ENCODE data around the gene SPDL1.

Gene SPDL1

DNA sequence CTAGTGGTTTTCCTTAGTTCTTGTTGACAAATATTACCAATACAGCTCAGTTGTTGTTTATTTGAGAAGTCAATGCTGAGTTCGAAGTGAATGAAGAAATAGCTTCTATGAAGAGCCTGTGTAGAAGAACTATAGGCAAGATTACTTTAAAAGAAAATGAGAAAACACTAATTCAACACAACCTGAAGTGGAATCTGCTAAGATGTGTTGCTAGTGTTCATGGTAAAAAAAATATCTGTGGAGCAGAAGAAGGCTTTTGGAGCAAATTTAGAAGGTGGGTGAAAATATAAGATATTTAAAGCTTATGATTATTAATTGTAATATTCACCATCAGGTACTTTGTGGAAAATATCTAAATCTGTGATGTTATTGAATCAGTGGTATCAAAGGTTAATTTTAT is 51.0 kb downstream of the SPDL1 start:
- no peak for DNase-seq

DNA sequence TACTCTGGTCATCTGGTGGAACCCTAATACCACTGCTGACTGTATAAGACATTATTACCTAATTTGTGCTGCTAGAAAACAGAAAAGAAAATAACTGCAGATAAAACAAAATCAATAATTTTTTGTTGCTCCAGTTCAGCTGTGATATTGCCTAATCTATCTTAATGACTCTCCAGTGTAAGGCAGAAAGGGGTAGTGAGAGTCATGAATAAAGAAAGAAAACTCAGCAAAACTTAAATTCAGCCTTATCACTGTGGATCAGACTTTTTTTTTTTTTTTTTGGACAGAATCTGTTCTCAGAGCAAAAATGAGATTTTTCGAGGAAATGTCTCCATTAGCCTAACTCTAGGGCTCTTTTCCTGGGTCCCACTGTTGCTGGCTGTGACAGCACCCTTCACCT is 52.4 kb downstream of the SPDL1 start:
- no peak for DNase-seq

DNA sequence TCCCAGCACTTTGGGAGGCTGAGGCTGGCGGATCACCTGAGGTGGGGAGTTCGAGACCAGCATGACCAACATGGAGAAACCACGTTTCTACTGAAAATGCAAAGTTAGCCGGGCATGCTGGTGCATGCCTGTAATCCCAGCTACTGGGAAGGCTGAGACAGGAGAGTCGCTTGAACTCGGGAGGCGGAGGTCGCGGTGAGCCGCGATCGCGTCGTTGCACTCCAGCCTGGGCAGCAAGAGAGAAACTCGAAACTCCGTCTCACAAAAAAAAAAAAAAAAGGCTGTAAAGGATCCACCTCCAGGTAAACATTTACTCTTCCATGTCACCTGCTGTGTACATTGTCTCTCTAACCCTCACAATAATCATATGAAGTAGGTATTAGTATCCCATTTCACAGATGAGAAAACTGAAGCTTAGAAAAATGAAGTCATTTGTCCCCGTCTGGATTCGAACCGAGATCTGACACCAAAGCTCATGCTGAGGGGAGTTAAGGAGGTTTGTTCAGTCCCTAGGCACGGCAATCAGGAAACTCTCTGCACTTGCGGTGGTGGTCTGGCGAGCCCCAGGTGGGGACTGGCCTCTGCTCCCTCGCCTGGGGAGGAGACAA is 53.0 kb downstream of the SPDL1 start:
- DNase-seq = no peak

DNA sequence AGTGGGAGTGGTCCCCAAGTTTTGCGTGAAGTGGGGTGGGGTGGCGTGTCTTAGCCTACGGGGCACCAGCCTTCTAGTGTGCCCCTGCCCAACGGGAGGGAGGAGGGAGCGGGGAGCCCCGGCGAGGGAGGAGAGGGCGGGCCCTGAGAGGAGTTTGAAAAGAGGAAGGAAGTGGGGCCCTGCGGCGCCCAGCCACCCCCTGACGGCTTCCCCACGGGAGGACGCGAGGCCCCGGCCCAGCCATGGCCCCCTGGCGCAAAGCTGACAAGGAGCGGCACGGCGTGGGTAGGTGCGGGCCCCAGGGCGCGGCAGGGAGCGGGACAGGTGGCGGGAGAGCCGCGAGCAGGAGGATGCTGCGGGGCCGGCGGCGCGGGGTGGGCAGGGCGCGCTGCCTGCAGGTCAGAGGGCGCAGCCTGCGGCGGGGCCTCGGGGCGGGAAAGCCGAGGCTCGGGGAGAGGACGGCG is 53.5 kb downstream of the SPDL1 start, which contains the start of gene DOCK2:
DOCK2 (plus strand) TSS at position 191 of the 464 bp plus-strand sequence; CDS start at position 243, 52 bp downstream.
- peak; percentile 43 to 57 for DNase-seq

DNA sequence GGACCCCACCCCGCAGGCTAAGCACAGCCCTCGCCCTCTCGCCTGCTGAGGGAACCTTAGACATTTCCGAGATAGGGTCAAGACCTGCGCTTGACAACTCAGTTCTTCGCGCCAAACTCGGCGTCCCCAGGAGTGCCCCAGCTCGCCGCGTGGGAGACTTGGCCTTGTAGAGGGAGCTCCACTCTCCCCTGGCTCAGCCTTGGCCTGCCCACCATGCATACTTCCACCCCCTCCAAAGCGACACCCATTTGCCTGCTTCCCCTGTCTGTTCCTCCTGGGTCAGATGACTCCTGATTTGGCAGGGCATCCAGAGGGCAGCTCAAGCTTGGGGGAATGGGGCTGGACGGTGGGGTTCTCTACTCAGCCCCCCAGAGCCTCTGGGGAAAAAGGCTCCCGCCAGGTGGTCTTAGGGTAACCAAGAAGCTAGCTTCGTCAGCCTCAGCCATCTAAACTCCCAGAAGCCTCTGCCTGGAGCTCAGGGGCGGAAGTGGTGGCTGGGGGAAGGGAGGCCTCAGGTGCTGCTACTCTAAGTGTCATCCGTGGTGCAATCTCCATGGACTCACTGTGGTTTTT is 54.1 kb downstream of the SPDL1 start:
- peak; percentile 55 for DNase-seq

DNA sequence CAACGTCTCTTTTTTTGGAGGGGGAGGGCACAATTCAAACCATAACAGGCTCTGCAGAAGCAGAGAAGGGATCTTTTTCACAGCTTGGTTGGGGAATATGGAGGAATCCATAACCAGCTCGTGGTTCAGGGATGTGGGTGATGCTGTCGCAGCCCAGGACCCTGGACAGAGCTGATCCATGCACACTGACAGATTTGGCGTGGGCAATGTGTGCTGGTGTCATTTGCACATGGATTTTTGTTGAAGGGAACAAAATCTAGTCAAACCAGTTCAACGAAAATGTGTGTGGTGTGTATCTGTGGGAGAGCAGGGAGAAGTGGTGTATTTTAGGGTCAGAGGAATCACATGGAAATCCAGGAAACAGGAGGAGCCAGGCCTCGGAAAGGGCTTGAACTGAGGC is 57.7 kb downstream of the SPDL1 start:
- no peak for DNase-seq

DNA sequence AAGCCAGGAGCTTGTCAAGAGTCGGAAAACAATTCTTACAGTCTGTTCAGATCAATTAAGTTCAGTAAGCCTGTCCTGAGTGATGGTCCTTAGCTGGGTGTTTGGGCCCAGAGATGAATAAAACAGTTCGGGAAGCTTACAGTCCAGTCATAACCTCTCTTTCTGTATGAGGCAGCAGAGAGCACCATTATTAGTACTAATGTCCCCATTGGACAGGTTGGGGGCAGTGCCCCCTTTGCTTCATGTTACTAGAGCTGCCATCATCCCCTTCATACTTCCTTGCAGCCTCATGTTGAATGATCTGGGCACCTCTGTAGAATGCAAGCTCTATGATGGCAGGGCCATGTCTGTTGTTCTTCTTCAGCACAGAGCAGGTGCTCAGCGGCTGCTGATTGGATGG is 63.3 kb downstream of the SPDL1 start:
- DNase-seq = no peak

DNA sequence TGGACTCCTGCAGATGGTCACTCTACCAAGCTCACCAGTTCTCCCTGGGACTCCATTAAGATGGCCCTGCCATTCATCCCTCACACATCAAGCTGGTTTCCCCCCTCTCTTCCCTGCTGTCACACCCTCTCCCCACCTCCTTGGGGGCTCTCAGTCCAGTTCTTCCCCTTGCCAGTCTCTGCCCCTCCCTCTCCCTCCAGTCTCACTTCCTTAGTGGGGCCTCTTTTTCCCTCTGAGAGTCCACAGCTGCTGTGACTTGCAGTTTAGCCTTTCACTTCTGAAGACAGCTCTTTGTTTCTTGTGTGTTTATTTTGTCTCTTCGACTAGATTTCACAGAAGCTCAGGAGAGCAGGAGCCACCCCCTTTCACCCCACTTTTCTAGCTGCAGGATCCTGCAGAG is 64.0 kb downstream of the SPDL1 start:
- no peak for DNase-seq

DNA sequence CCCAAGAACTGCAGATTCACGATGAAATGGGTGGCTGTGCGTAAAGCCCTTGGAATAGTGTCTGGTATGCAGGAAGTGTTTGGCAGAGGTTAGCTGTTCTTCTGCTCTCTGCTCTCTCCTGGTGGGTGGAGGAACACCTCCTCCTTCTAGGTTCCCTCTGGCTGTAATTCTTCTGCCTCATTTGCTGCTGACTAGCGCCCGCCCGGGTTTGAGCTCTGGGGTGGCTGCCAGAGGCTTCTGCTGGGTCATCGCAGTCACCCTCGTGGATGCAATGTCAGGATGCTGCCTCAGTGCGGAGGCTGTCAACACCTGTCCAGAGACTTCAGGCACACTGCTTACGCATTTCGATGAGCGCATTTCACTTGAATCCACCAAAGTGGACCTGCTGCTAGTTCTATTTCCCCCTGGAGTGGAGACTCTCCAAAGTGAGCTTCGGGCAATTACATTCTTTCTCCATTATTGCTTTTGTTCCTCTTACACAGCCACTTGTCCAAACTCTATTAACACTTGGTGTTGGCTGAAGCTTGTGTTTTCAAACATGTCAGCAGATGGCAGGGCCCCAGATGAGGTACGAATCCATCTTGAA is 65.2 kb downstream of the SPDL1 start:
- no peak for DNase-seq

DNA sequence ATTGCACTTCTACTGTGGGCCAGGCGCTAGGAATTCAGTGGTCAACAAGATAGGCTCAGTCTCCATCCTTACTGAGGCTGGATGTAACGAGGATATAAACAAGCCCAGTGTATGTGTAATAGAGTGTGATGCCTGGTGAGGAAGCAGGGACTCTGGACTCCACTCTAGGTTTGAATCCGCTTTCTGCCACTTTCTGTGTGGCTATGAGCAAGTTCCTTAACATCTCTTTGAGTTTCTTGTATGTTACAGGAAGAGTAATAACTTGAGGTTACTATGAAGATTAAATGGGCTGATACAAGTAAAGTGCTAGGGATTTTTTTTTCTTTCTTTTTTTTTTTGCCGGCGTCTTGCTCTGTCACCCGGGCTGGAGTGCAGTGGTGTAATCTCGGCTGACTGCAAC is 65.9 kb downstream of the SPDL1 start:
- DNase-seq = no peak

DNA sequence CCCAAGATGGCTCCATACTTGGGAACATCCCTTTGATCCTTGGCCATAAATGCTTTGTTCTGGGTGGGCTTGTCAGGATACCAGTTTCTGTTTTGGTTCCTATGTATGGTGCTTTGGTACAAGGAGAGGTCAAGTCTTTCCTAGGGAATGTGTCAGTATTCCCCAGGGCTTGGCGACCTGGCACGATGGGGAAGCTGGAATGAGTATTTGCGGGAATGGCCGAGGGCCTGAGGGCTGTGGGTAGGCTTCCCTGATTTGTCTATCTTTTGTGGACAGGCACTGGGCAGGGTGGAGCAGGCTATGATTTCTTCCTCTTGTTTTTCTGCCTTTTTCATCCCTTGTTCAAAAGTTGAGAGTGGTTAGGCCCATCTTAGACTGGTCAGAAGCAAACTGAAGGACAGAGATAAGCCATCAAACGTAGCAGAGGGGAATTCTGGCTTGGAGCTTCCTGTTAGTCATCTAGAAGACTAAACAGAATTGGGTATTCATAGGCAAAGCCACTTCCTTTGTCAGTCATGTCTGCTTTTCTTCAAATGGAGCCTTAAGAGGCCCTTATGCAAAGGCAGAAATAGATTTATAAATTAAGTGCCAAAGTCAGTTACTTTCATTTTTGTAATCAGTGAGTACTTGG is 67.2 kb downstream of the SPDL1 start:
- DNase-seq = no peak

DNA sequence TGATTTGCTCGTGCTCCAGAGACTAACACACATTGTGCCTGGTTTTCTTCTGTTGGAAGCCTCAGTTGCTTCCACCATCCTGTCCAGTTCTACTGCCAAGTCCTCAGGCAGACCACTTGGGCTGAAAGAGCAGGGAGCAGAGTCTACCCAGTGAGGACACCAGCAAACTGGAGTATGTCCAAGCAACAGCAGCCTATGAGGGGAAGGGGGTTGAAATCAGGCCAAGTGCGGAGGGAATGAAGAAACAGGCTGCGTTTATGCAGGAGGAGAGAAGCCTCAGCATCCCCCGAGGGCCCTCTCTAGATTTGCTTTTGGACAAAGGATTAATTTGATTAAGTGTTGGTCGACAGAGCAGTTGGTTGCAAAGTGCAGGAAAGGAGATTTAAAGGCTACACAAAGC is 68.0 kb downstream of the SPDL1 start:
- DNase-seq = no peak

DNA sequence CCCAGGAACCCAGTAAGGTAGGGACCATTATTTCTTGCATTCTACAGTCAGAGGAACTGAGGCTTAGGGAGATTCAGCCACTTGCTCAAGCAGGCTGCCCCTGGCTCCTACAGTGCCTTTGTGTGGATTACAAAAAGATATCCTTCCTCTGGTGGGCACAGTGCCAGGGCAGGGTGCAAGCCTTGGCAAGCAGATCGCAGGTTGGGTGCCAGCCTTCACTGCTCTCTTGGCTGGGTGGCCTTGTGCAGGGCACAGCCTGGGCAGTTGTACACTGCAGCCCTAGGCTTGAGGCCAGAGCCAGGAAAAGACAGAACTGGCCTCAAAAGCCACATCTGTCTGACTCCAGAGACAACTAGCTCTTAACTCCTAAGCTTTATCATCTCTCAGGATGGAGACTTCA is 68.5 kb downstream of the SPDL1 start:
- no peak for DNase-seq

DNA sequence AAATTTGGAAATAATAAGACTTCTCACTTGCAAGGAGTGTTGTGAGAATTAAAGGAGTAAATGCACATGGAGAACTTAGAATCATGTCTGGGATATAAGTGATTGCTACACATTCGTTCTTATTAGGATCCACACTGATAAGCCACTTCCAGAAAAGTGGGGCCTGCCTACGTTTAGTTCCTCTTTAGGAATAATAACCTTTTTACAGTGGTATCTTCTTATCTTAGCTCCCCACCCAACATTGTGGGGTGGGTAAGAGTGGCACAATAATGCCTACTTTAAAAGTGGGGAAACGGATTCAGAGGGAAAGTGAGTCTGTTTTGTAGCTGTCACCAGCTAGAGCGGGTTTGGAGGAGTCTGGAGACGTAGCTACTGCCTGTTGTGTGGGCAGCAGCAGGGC is 69.5 kb downstream of the SPDL1 start:
- no peak for DNase-seq
